Measurements from ENCODE around the gene RFC5. TPM values are rescaled to one million over a fixed set of nuclear protein-coding genes. Genes with fewer than 3 reads are reported as not detected.
A peak's percentile ranks its signal among the peaks of the same experiment; 100 is the strongest.

Gene RFC5
- total RNA-seq, 1 experiment from 2014 or later: 50.4 TPM

DNA sequence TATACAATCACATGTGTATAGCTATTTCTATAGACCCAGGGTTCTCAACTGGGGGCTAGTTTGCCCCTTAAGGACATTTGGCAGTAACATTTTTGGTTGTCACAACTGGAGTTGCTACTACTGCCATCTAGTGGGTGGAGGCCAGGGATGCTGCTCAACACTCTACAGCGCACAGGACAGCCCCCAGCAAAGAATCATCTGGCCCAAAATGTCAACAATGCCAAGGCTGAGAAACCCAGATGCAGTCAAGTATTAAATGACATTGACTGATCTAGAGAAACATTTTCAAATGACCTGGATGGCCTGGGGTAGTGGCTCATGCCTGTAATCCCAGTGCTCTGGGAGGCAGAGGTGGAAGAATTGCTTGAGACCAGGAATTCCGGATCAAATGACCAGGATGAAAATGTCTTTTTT lies 38.6 kb downstream of the RFC5 start:
- no CpG with 5 or more reads among the region's 2 CpGs for WGBS (ENCODE audit: extremely low coverage, insufficient read length, low lambda C conversion rate)
- H3K14ac ChIP-seq (ENCODE audit: insufficient read depth, low read length): no peak overlapping the region
- no peaks in the 10 kb centered on the region for H3K27me3 ChIP-seq (ENCODE audit: insufficient read depth, low read length)
- DNase-seq: peak; percentile 75
- Mint-ChIP-seq H3K4me3 (no peak overlapping the region; a peak in 1 of 5 replicates), H3K4me1 (peaks cover 23 to 30% of the 10 kb centered on the region in 2 experiments), H3K27me3 (ENCODE audit: low read depth) (no peaks in the 10 kb centered on the region), H3K36me3 (ENCODE audit: insufficient read depth in 1 of 3, low read depth in 3 of 3) (peaks cover 13 to 33% (median 28%) of the 10 kb centered on the region in 3 experiments; a peak in 5 of 7 replicates), H3K27ac (peak overlapping the region in 1 of 3 experiments; percentile 86; a peak in 2 of 7 replicates), H3K9me3 (no peaks in the 10 kb centered on the region)
- TF ChIP-seq CTCF (conservative IDR thresholded peaks at IDR 0.05): peak; percentile 86
- H3K4me2 ChIP-seq (ENCODE audit: insufficient read depth, insufficient read length, low read length): no peak overlapping the region
- H3K4ac ChIP-seq (ENCODE audit: low read depth, low read length): no peak overlapping the region
- no peak overlapping the region for H2BK20ac ChIP-seq (ENCODE audit: low read depth, low read length, poor library complexity, severe bottlenecking)
- no peak overlapping the region for H4K5ac ChIP-seq (ENCODE audit: insufficient read length, low read depth, low read length)
- H3K23me2 ChIP-seq (ENCODE audit: insufficient read length, low read depth, low read length, poor library complexity, severe bottlenecking): peaks cover 5% of the 10 kb centered on the region
- no peak overlapping the region for H3K23ac ChIP-seq (ENCODE audit: insufficient read length, low read depth, low read length)
- H3K18ac ChIP-seq (ENCODE audit: insufficient read length, low read depth, low read length): no peak overlapping the region
- no peak overlapping the region for H2AK5ac ChIP-seq (ENCODE audit: insufficient read length, low read length)
- H2BK12ac ChIP-seq (ENCODE audit: insufficient read length, low read depth, low read length): no peak overlapping the region
- no peak overlapping the region for H2BK5ac ChIP-seq (ENCODE audit: insufficient read length, low read length)
- peaks cover 3% of the 10 kb centered on the region for H3K4me1 ChIP-seq (ENCODE audit: insufficient read depth, low read length)
- H4K20me1 ChIP-seq (ENCODE audit: control insufficient read depth, insufficient read depth, insufficient read length): no peaks in the 10 kb centered on the region
- H2BK120ac ChIP-seq (ENCODE audit: low read depth, low read length, poor library complexity, severe bottlenecking): no peak overlapping the region
- H2BK15ac ChIP-seq (ENCODE audit: low read depth, low read length): no peak overlapping the region
- H3K79me2 ChIP-seq (ENCODE audit: insufficient read depth, low read length): peaks cover under 1% of the 10 kb centered on the region; the same call in 1 of the 2 replicates
- no peak overlapping the region for H3T11ph ChIP-seq (ENCODE audit: low read length)
- H2AFZ ChIP-seq (ENCODE audit: low read length): no peak overlapping the region
- no peak overlapping the region for H3K9ac ChIP-seq (ENCODE audit: extremely low read depth, insufficient read length, low read length)
- no peak overlapping the region for H3K56ac ChIP-seq (ENCODE audit: insufficient read length, low read depth, low read length)
- no peaks in the 10 kb centered on the region for H3K9me3 ChIP-seq (ENCODE audit: control insufficient read depth, low read depth, low read length)
- H4K91ac ChIP-seq (ENCODE audit: insufficient read length, low read depth, low read length): no peak overlapping the region
- H3K79me1 ChIP-seq (ENCODE audit: insufficient read depth, low read depth, low read length, poor library complexity, severe bottlenecking): peaks cover 15% of the 10 kb centered on the region
- no peak overlapping the region for H4K8ac ChIP-seq (replicated peaks; ENCODE audit: insufficient read length, low read depth, low read length)
- H3K27ac ChIP-seq (ENCODE audit: insufficient read length, low read depth, low read length): no peak overlapping the region

All from H9 (cell line).